AG09309 (cell line): Measurements from ENCODE around the gene IQCC.
A peak's percentile ranks its signal among the peaks of the same experiment; 100 is the strongest.
"Not testable (repeated sequence)": the region's sequence is repeated elsewhere in the genome, so short reads cannot be mapped to it uniquely, and the experiment has no call there.

Experiments used
- DNase-seq: peaks from one replicate; pipeline ENCODE4 v3.0.0-alpha.2; 2010; ENCODE audit warnings: low read depth
- H3K4me3 ChIP-seq: 2 replicates; pipeline ENCODE4 v1.5.1; 2011; ENCODE audit warnings: mild to moderate bottlenecking, low read depth, low read length, moderate library complexity; ENCODE audit not compliant: control insufficient read depth
- CTCF ChIP-seq: IDR thresholded peaks from 2 replicates; pipeline ENCODE4 v1.5.1; 2011; ENCODE audit warnings: mild to moderate bottlenecking, low read depth, low read length, inconsistent platforms; ENCODE audit not compliant: insufficient read depth, control insufficient read depth; ENCODE audit errors: missing control alignments

Gene IQCC

GRCh38 chr1:32205401-32206370, at the start of gene IQCC:
TSS of gene IQCC (plus strand) at chr1:32205671. CDS start at chr1:32205682, 11 bp downstream.
- no peak for DNase-seq
- peak within 1 kb of the TSS; percentile 80 for H3K4me3 ChIP-seq
- no peak for TF ChIP-seq CTCF

GRCh38 chr1:32159189-32159588, 46.3 kb upstream of the IQCC start:
- TF ChIP-seq CTCF = no peak
- DNase-seq = no peak
- H3K4me3 ChIP-seq = no peak overlapping the region

GRCh38 chr1:32163405-32163804, 42.1 kb upstream of the IQCC start:
- no peak for DNase-seq
- H3K4me3 ChIP-seq = no peak overlapping the region
- no peak for TF ChIP-seq CTCF

- DNase-seq = not testable (repeated sequence)
Observed at GRCh38 chr1:32165633-32166032, 39.8 kb upstream of the IQCC start.

GRCh38 chr1:32170991-32171390, 34.5 kb upstream of the IQCC start:
- no peak for TF ChIP-seq CTCF
- no peak for DNase-seq
- no peak overlapping the region for H3K4me3 ChIP-seq

More at GRCh38 chr1:32165633-32166032, 39.8 kb upstream of the IQCC start:
- H3K4me3 ChIP-seq = not testable (repeated sequence)

GRCh38 chr1:32172621-32173245, 32.7 kb upstream of the IQCC start:
- H3K4me3 ChIP-seq = no peak overlapping the region
- no peak for DNase-seq
- no peak for TF ChIP-seq CTCF
